Endothelial cell of umbilical vein (primary cell): ENCODE results near the gene ABCA10.

Experiments
- CTCF ChIP-seq, 2 donors: IDR thresholded peaks; 1 replicate in 1 of 2; 2 replicates in 1 of 2; pipeline ENCODE4 v1.5.1; 2011; ENCODE audit warnings: low read length in 2 of 2, mild to moderate bottlenecking in 2 of 2, moderate library complexity in 2 of 2, control low read depth in 1 of 2, inconsistent platforms in 1 of 2, low read depth in 1 of 2; ENCODE audit not compliant: insufficient read depth in 1 of 2; ENCODE audit errors: extremely low read depth in 1 of 2
- EZH2 ChIP-seq: IDR thresholded peaks from 2 replicates; pipeline ENCODE4 v1.6.1; 2012; ENCODE audit warnings: borderline replicate concordance, low read depth, mild to moderate bottlenecking, moderate library complexity, low read length, inconsistent platforms; ENCODE audit not compliant: severe bottlenecking
- JUN ChIP-seq: IDR thresholded peaks from 2 replicates; pipeline ENCODE4 v1.6.1; 2011; ENCODE audit warnings: borderline replicate concordance, low read depth; ENCODE audit not compliant: insufficient read length, insufficient read depth
- MYC ChIP-seq: IDR thresholded peaks from one replicate; pipeline ENCODE4 v1.6.1; 2011; ENCODE audit warnings: mild to moderate bottlenecking, low read depth, low read length
- POLR2A ChIP-seq: IDR thresholded peaks from 2 replicates; pipeline ENCODE4 v1.6.1; 2012; ENCODE audit warnings: low read depth, mild to moderate bottlenecking, control low read depth, low read length
- POLR2AphosphoS5 ChIP-seq: IDR thresholded peaks from 2 replicates; pipeline ENCODE4 v1.6.1; 2012; ENCODE audit warnings: low read depth, mild to moderate bottlenecking, control low read depth, low read length, moderate library complexity; ENCODE audit not compliant: insufficient read depth
- TF ChIP-seq, protein P1 (sequence below): IDR thresholded peaks from 2 replicates; pipeline ENCODE4 v1.6.1; 2011; ENCODE audit not compliant: insufficient read depth, insufficient read length

DNA sequence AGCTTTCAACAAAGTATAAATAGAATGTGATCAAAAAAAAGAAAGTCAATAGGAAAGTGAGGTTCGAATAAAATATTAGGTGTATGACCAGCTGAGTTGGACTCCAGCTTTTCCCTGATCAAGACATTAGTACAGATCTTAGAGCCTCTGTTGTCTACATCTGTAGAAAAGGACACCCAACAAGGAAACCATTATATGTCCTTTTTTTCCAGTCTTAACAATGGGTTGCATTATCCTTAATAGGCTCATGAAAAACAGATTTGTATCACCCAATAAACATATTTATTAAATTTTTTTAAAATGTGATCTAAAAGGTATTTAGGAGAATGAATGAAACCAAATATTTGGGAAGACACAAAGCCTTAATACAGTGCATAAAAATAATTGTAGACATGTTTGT is 105.0 kb downstream of the ABCA10 start:
- TF ChIP-seq JUN (no peak), POLR2A (no peak), POLR2AphosphoS5 (no peak), CTCF (IDR thresholded peaks at IDR 0.05; ENCODE audit: extremely low read depth in 1 of 2, insufficient read depth in 1 of 2, low read depth in 1 of 2, low read length in 2 of 2) (no peak), MYC (no peak), EZH2 (no peak)
- TF ChIP-seq, protein P1, sequence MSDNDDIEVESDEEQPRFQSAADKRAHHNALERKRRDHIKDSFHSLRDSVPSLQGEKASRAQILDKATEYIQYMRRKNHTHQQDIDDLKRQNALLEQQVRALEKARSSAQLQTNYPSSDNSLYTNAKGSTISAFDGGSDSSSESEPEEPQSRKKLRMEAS: no peak
